K562 (cell line): ENCODE data around the gene TEX28.

ENCODE experiments used
- ATF2 ChIP-seq: sonication (generic); formaldehyde crosslinking; IDR thresholded peaks from 2 replicates; pipeline ENCODE4 v1.8.1; 2022; ENCODE audit warnings: missing genetic modification reagents
- CBX8 ChIP-seq: fragments of 200-600 bp; sonication (generic); IDR thresholded peaks from 2 replicates; pipeline ENCODE4 v1.6.1; 2012; ENCODE audit warnings: borderline replicate concordance, mixed run types, low read depth, mild to moderate bottlenecking, moderate library complexity, mixed read lengths, low read length, control low read depth, inconsistent platforms; ENCODE audit not compliant: poor library complexity, severe bottlenecking; ENCODE audit errors: extremely low read depth
- CHD2 ChIP-seq: IDR thresholded peaks from 2 replicates; pipeline ENCODE4 v1.6.1; 2011; ENCODE audit warnings: low read depth, low read length
- CHD4 ChIP-seq: fragments of 200-600 bp; sonication (generic); IDR thresholded peaks from 3 replicates; pipeline ENCODE4 v1.6.1; 2012; ENCODE audit warnings: low read depth, mild to moderate bottlenecking, mixed read lengths, low read length, inconsistent platforms; ENCODE audit not compliant: insufficient read depth, insufficient replicate concordance, poor library complexity, severe bottlenecking
- CTCF ChIP-seq, 3 experiments: IDR thresholded peaks in 2 of 3; conservative IDR thresholded peaks in 1 of 3; 2 replicates each; pipeline ENCODE4 v1.5.1; 2011 to 2012; ENCODE audit warnings: low read length in 3 of 3, mild to moderate bottlenecking in 3 of 3, control low read depth in 2 of 3, improper control_type of control experiment in 1 of 3, inconsistent platforms in 1 of 3, low read depth in 1 of 3, mixed read lengths in 1 of 3, moderate library complexity in 1 of 3; ENCODE audit not compliant: insufficient read depth in 2 of 3
- DPF2 ChIP-seq: fragments of 450-650 bp; IDR thresholded peaks from 2 replicates; pipeline ENCODE4 v1.6.1; 2016
- EZH2 ChIP-seq: IDR thresholded peaks from 2 replicates; pipeline ENCODE4 v1.6.1; 2012; ENCODE audit warnings: low read depth, mild to moderate bottlenecking, inconsistent platforms, low read length, borderline replicate concordance
- FOXM1 ChIP-seq, 2 experiments: fragments of 450-650 bp in 1 of 2; sonication (generic) in 1 of 2; formaldehyde crosslinking in 1 of 2; IDR thresholded peaks; 2 replicates each; pipeline versions ENCODE4 v1.6.1 to v1.9.0; 2017 to 2022; ENCODE audit warnings: low read depth in 2 of 2, mild to moderate bottlenecking in 2 of 2, missing genetic modification reagents in 1 of 2, moderate library complexity in 1 of 2
- MAFG ChIP-seq: fragments of 450-650 bp; conservative IDR thresholded peaks from 2 replicates; pipeline ENCODE4 v1.6.1; 2016; ENCODE audit warnings: missing genetic modification characterization, missing compliant biosample characterization
- USF2 ChIP-seq: sonication (generic); formaldehyde crosslinking; IDR thresholded peaks from 2 replicates; pipeline ENCODE4 v1.5.0; 2020; ENCODE audit warnings: missing genetic modification reagents
- ZBTB12 ChIP-seq: fragments of 250-450 bp; sonication (Bioruptor Pico); IDR thresholded peaks from 2 replicates; pipeline ENCODE4 v1.4.0; 2020
- ZEB2 ChIP-seq: fragments of 450-650 bp; IDR thresholded peaks from 2 replicates; pipeline ENCODE4 v1.6.1; 2016
- ZNF274 ChIP-seq: IDR thresholded peaks from 2 replicates; pipeline ENCODE4 v1.6.1; 2011; ENCODE audit warnings: low read depth, mild to moderate bottlenecking, low read length, moderate library complexity, borderline replicate concordance

GRCh38 chrX:154320406-154320805, 25.5 kb upstream of the TEX28 start:
- no peak for TF ChIP-seq CHD4
- no peak for TF ChIP-seq MAFG (tag)
- TF ChIP-seq EZH2, result no peak
- TF ChIP-seq ZBTB12, result no peak
- no peak for TF ChIP-seq ZNF274
- TF ChIP-seq DPF2, result no peak
- no peak for TF ChIP-seq ATF2
- TF ChIP-seq CHD2, result no peak
- no peak for TF ChIP-seq FOXM1 (IDR thresholded peaks at IDR 0.05; ENCODE audit: low read depth)
- TF ChIP-seq FOXM1 (CRISPR knock-in tag; IDR thresholded peaks at IDR 0.05; ENCODE audit: low read depth), result no peak
- no peak for TF ChIP-seq CTCF (IDR thresholded peaks at IDR 0.05 in 2 of 3, conservative IDR thresholded peaks at IDR 0.05 in 1 of 3; ENCODE audit: insufficient read depth in 2 of 3, low read depth in 1 of 3, low read length in 3 of 3)
- TF ChIP-seq USF2 (CRISPR knock-in tag), result no peak
- TF ChIP-seq CBX8, result no peak
- TF ChIP-seq ZEB2, result no peak
